H1 (cell line): ENCODE results near the gene TRUB1.

Source experiments
- CEBPB ChIP-seq: IDR thresholded peaks from 2 replicates; pipeline ENCODE4 v1.6.1; 2012; ENCODE audit warnings: low read depth, low read length
- CTCF ChIP-seq, 3 experiments: IDR thresholded peaks; 1 replicate in 2 of 3; 2 replicates in 1 of 3; pipeline versions ENCODE4 v1.5.1 to v1.6.1; 2011; ENCODE audit warnings: low read length in 3 of 3, mild to moderate bottlenecking in 3 of 3, inconsistent platforms in 2 of 3, low read depth in 1 of 3, moderate library complexity in 1 of 3; ENCODE audit not compliant: insufficient read depth in 1 of 3; ENCODE audit errors: control extremely low read depth in 1 of 3
- EGR1 ChIP-seq: IDR thresholded peaks from 2 replicates; pipeline ENCODE4 v1.6.1; 2011; ENCODE audit warnings: low read depth, low read length, borderline replicate concordance
- EZH2 ChIP-seq: fragments of 200-600 bp; sonication (generic); IDR thresholded peaks from 2 replicates; pipeline ENCODE4 v1.7.1; 2012; ENCODE audit warnings: low read depth, mild to moderate bottlenecking, moderate library complexity, low read length, inconsistent platforms; ENCODE audit not compliant: severe bottlenecking
- RAD21 ChIP-seq, 2 experiments: IDR thresholded peaks in 1 of 2; conservative IDR thresholded peaks in 1 of 2; 2 replicates each; pipeline ENCODE4 v1.6.1; 2011; ENCODE audit warnings: low read depth in 2 of 2, low read length in 2 of 2, improper control_type of control experiment in 1 of 2, inconsistent platforms in 1 of 2, mild to moderate bottlenecking in 1 of 2, moderate library complexity in 1 of 2

- TF ChIP-seq EZH2: no peak
- TF ChIP-seq CEBPB: no peak
- TF ChIP-seq CTCF (IDR thresholded peaks at IDR 0.05; ENCODE audit: control extremely low read depth in 1 of 3, insufficient read depth in 1 of 3, low read depth in 1 of 3, low read length in 3 of 3): no peak
- no peak for TF ChIP-seq RAD21 (IDR thresholded peaks at IDR 0.05 in 1 of 2, conservative IDR thresholded peaks at IDR 0.05 in 1 of 2; ENCODE audit: low read depth in 2 of 2, low read length in 2 of 2)
- no peak for TF ChIP-seq EGR1
Measured at GRCh38 chr10:114955984-114956383, 18.0 kb downstream of the TRUB1 start.
